Ascending aorta (tissue), 2 donors: Measurements from ENCODE around the gene KANK4. TPM values are rescaled to one million over a fixed set of nuclear protein-coding genes. Genes with fewer than 3 reads are reported as not detected.

Experiments used
- DNase-seq, 2 donors: peaks; one replicate each; pipeline ENCODE4 v3.0.0-alpha.2; 2019; ENCODE audit warnings: low spot score in 2 of 2
- H3K27ac ChIP-seq, 2 donors: fragments of 200-600 bp; sonication (generic); one replicate each; pipeline ENCODE4 v1.5.1; 2016 to 2017; ENCODE audit warnings: mild to moderate bottlenecking in 1 of 2
- H3K27me3 ChIP-seq: fragments of 200-600 bp; sonication (generic); one replicate; pipeline ENCODE4 v1.5.1; 2017
- H3K36me3 ChIP-seq, 2 donors: fragments of 200-600 bp; sonication (generic); one replicate each; pipeline ENCODE4 v1.5.1; 2016
- H3K4me1 ChIP-seq, 2 donors: fragments of 200-600 bp; sonication (generic); one replicate each; pipeline ENCODE4 v1.5.1; 2016 to 2017; ENCODE audit warnings: mild to moderate bottlenecking in 1 of 2
- H3K4me3 ChIP-seq, 2 donors: fragments of 200-600 bp; sonication (generic); one replicate each; pipeline ENCODE4 v1.5.1; 2016 to 2017; ENCODE audit warnings: mild to moderate bottlenecking in 1 of 2
- H3K9me3 ChIP-seq, 2 donors: fragments of 200-600 bp; sonication (generic); one replicate each; pipeline ENCODE4 v1.5.1; 2016
- intact Hi-C: fragments of 100-400 bp; cut with DNase I; formaldehyde crosslinking; loops from one replicate; pipeline ENCODE4 v1.15.1; 2023
- total RNA-seq: library from RNA; depleted of rRNA; stranded (reverse); fragments of >200 nt; gene quantifications from one replicate; pipeline ENCODE4 v1.1.0, GENCODE V29; 2016
- TF ChIP-seq, protein P1 (sequence below), 3 experiments: fragments of 200-600 bp in 2 of 3; fragments of 450-650 bp in 1 of 3; sonication (generic) in 2 of 3; IDR thresholded peaks; one replicate each; pipeline ENCODE4 v1.5.1; 2016 to 2019; ENCODE audit warnings: antibody characterized with exemption in 3 of 3, mild to moderate bottlenecking in 1 of 3, moderate library complexity in 1 of 3

Gene KANK4
- total RNA-seq, 1 donor from 2014 or later = not detected

DNA sequence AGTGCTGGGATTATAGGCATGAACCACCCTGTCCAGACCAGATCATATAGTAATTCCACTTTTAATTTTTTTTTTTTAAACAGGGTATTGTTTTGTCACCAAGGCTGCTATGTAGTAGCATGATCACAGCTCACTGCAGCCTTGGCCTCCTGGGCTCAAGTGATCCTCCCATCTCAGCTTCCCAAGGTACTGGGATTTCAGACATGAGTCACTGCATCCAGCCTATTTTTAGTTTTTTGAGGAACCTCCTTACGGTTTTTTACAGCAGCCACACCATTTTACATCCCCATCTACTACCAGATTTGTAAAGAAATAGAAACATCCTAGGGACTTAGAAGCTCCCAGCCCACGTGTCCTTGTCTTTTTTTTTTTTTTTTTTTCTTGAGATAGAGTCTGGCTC is 100.6 kb downstream of the KANK4 start:
- intact Hi-C loops = no loop called here
- no peaks in the 10 kb centered on the region for H3K27me3 ChIP-seq
- H3K27ac ChIP-seq = no peak overlapping the region
- TF ChIP-seq, protein P1, sequence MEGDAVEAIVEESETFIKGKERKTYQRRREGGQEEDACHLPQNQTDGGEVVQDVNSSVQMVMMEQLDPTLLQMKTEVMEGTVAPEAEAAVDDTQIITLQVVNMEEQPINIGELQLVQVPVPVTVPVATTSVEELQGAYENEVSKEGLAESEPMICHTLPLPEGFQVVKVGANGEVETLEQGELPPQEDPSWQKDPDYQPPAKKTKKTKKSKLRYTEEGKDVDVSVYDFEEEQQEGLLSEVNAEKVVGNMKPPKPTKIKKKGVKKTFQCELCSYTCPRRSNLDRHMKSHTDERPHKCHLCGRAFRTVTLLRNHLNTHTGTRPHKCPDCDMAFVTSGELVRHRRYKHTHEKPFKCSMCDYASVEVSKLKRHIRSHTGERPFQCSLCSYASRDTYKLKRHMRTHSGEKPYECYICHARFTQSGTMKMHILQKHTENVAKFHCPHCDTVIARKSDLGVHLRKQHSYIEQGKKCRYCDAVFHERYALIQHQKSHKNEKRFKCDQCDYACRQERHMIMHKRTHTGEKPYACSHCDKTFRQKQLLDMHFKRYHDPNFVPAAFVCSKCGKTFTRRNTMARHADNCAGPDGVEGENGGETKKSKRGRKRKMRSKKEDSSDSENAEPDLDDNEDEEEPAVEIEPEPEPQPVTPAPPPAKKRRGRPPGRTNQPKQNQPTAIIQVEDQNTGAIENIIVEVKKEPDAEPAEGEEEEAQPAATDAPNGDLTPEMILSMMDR (IDR thresholded peaks at IDR 0.05) = no peak
- no peak for DNase-seq
- H3K9me3 ChIP-seq = no peaks in the 10 kb centered on the region
- H3K4me3 ChIP-seq = no peak overlapping the region
- no peaks in the 10 kb centered on the region for H3K4me1 ChIP-seq
- no peaks in the 10 kb centered on the region for H3K36me3 ChIP-seq

GRCh38 chr1:62213075-62213914 is 105.9 kb downstream of the KANK4 start:
- Histone ChIP-seq H3K4me1 (no peaks in the 10 kb centered on the region), H3K27ac (no peak overlapping the region), H3K27me3 (no peaks in the 10 kb centered on the region), H3K9me3 (peaks cover 0 to 8% of the 10 kb centered on the region in 2 donors), H3K4me3 (no peak overlapping the region), H3K36me3 (no peaks in the 10 kb centered on the region)
- intact Hi-C loops = no loop called here
- no peak for DNase-seq
- TF ChIP-seq, protein P1 (IDR thresholded peaks at IDR 0.05) = no peak

DNA sequence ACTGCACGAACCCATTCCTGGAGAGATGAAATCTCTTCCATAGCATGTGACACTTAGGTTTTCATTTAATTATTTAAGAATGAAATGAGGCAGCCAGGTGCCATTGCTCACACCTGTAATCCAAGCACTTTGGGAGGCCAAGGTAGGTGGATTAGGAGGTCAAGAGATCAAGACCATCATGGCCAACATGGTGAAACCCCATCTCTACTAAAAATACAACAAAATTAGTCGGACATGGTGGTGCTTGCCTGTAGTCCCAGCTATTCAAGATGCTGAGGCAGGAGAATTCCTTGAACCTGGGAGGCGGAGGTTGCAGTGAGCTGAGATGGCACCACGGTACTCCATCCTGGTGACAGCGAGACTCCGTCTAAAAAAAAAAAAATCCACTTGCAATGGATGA is 106.8 kb downstream of the KANK4 start:
- no peak overlapping the region for H3K4me3 ChIP-seq
- no peaks in the 10 kb centered on the region for H3K27me3 ChIP-seq
- TF ChIP-seq, protein P1 (IDR thresholded peaks at IDR 0.05) = no peak
- DNase-seq = no peak
- no peaks in the 10 kb centered on the region for H3K36me3 ChIP-seq
- no peaks in the 10 kb centered on the region for H3K4me1 ChIP-seq
- intact Hi-C loops = no loop called here
- no peak overlapping the region for H3K27ac ChIP-seq
- peaks cover 0 to 8% of the 10 kb centered on the region in 2 donors for H3K9me3 ChIP-seq

GRCh38 chr1:62210960-62211359 is 108.3 kb downstream of the KANK4 start:
- intact Hi-C loops = no loop called here
- Histone ChIP-seq H3K9me3 (peaks cover 0 to 8% of the 10 kb centered on the region in 2 donors), H3K27ac (no peak overlapping the region), H3K36me3 (no peaks in the 10 kb centered on the region), H3K4me1 (no peaks in the 10 kb centered on the region), H3K27me3 (no peaks in the 10 kb centered on the region), H3K4me3 (no peak overlapping the region)
- DNase-seq = no peak
- TF ChIP-seq, protein P1 (IDR thresholded peaks at IDR 0.05) = no peak

GRCh38 chr1:62209931-62210595 is 109.2 kb downstream of the KANK4 start:
- Histone ChIP-seq H3K4me3 (no peak overlapping the region), H3K36me3 (no peaks in the 10 kb centered on the region), H3K9me3 (peaks cover 0 to 8% of the 10 kb centered on the region in 2 donors), H3K27ac (no peak overlapping the region), H3K4me1 (no peaks in the 10 kb centered on the region), H3K27me3 (no peaks in the 10 kb centered on the region)
- no peak for DNase-seq
- TF ChIP-seq, protein P1 (IDR thresholded peaks at IDR 0.05) = no peak
- intact Hi-C loops = no loop called here
